ENCODE data around the gene SPZ1. TPM values are rescaled to one million over a fixed set of nuclear protein-coding genes. Genes with fewer than 3 reads are reported as not detected.

SPZ1 gene
- total RNA-seq, 1 donor from 2014 or later, result not detected

- intact Hi-C loops (cut with DNase I), result no loop called here
- Histone ChIP-seq H3K4me1 (no peaks in the 10 kb centered on the region), H3K27me3 (no peaks in the 10 kb centered on the region), H3K9me3 (no peaks in the 10 kb centered on the region), H3K4me3 (no peak overlapping the region), H3K36me3 (no peaks in the 10 kb centered on the region), H3K27ac (no peak overlapping the region)
- TF ChIP-seq POLR2AphosphoS5 (IDR thresholded peaks at IDR 0.05; ENCODE audit: insufficient read depth in 1 of 2, low read depth in 1 of 2) (no peak), POLR2A (IDR thresholded peaks at IDR 0.05) (no peak), CTCF (IDR thresholded peaks at IDR 0.05) (no peak)
- no peak for DNase-seq (ENCODE audit: extremely low spot score in 2 of 2)
Observed at GRCh38 chr5:80324912-80325311, 5.1 kb downstream of the SPZ1 start.

- no peak overlapping the region for H3K4me3 ChIP-seq
- no peak for DNase-seq (ENCODE audit: extremely low spot score in 2 of 2)
- H3K27me3 ChIP-seq, result no peaks in the 10 kb centered on the region
- no peaks in the 10 kb centered on the region for H3K36me3 ChIP-seq
- H3K4me1 ChIP-seq, result no peaks in the 10 kb centered on the region
- H3K9me3 ChIP-seq, result no peaks in the 10 kb centered on the region
- TF ChIP-seq POLR2AphosphoS5 (IDR thresholded peaks at IDR 0.05; ENCODE audit: insufficient read depth in 1 of 2, low read depth in 1 of 2) (no peak), CTCF (IDR thresholded peaks at IDR 0.05) (no peak), POLR2A (IDR thresholded peaks at IDR 0.05) (no peak)
- intact Hi-C loops (cut with DNase I), result no loop called here
- H3K27ac ChIP-seq, result no peak overlapping the region
Observed at GRCh38 chr5:80326468-80326867, 6.7 kb downstream of the SPZ1 start.

GRCh38 chr5:80337379-80337778 is 17.6 kb downstream of the SPZ1 start:
- TF ChIP-seq POLR2A (IDR thresholded peaks at IDR 0.05), result no peak
- no peak for TF ChIP-seq CTCF (IDR thresholded peaks at IDR 0.05)
- no peak for TF ChIP-seq POLR2AphosphoS5 (IDR thresholded peaks at IDR 0.05; ENCODE audit: insufficient read depth in 1 of 2, low read depth in 1 of 2)
- Histone ChIP-seq H3K27ac (no peak overlapping the region), H3K4me1 (no peaks in the 10 kb centered on the region), H3K36me3 (no peaks in the 10 kb centered on the region), H3K4me3 (no peak overlapping the region), H3K27me3 (no peaks in the 10 kb centered on the region), H3K9me3 (no peaks in the 10 kb centered on the region)
- intact Hi-C loops (cut with DNase I), result no loop called here
- no peak for DNase-seq (ENCODE audit: extremely low spot score in 2 of 2)

- no peak for DNase-seq (ENCODE audit: extremely low spot score in 2 of 2)
- H3K4me3 ChIP-seq, result no peak overlapping the region
- no peaks in the 10 kb centered on the region for H3K36me3 ChIP-seq
- no peak overlapping the region for H3K27ac ChIP-seq
- H3K4me1 ChIP-seq, result no peaks in the 10 kb centered on the region
- H3K9me3 ChIP-seq, result no peaks in the 10 kb centered on the region
- intact Hi-C loops (cut with DNase I), result no loop called here
- TF ChIP-seq POLR2A (IDR thresholded peaks at IDR 0.05) (no peak), POLR2AphosphoS5 (IDR thresholded peaks at IDR 0.05; ENCODE audit: insufficient read depth in 1 of 2, low read depth in 1 of 2) (no peak)
- no peaks in the 10 kb centered on the region for H3K27me3 ChIP-seq
Observed at GRCh38 chr5:80339116-80339515, 19.3 kb downstream of the SPZ1 start.

- Histone ChIP-seq H3K27me3 (no peaks in the 10 kb centered on the region), H3K27ac (no peak overlapping the region), H3K4me1 (no peaks in the 10 kb centered on the region), H3K4me3 (no peak overlapping the region), H3K36me3 (no peaks in the 10 kb centered on the region), H3K9me3 (no peaks in the 10 kb centered on the region)
- no peak for DNase-seq (ENCODE audit: extremely low spot score in 2 of 2)
- TF ChIP-seq POLR2A (IDR thresholded peaks at IDR 0.05) (no peak), CTCF (IDR thresholded peaks at IDR 0.05) (no peak), POLR2AphosphoS5 (IDR thresholded peaks at IDR 0.05; ENCODE audit: insufficient read depth in 1 of 2, low read depth in 1 of 2) (no peak)
- intact Hi-C loops (cut with DNase I), result no loop called here
Observed at GRCh38 chr5:80341016-80341775, 21.4 kb downstream of the SPZ1 start.

Data from vagina (tissue), 2 donors.